HL-60 (cell line): ENCODE data around the gene GMDS.

ENCODE experiments used
- GABPA ChIP-seq: IDR thresholded peaks from 2 replicates; pipeline ENCODE4 v1.6.1; 2012; ENCODE audit warnings: low read depth
- POLR2AphosphoS5 ChIP-seq: IDR thresholded peaks from 2 replicates; pipeline ENCODE4 v1.6.1; 2012; ENCODE audit warnings: low read depth
- SPI1 ChIP-seq: IDR thresholded peaks from 2 replicates; pipeline ENCODE4 v1.6.1; 2012; ENCODE audit warnings: low read depth, mild to moderate bottlenecking, borderline replicate concordance
- TF ChIP-seq, protein P1 (sequence below): IDR thresholded peaks from one replicate; pipeline ENCODE4 v1.5.1; 2011; ENCODE audit warnings: low read length, control low read depth, inconsistent platforms; ENCODE audit not compliant: insufficient read depth
- TF ChIP-seq, protein P2 (sequence below): IDR thresholded peaks from 2 replicates; pipeline ENCODE4 v1.6.1; 2012; ENCODE audit warnings: low read depth; ENCODE audit not compliant: insufficient replicate concordance

DNA sequence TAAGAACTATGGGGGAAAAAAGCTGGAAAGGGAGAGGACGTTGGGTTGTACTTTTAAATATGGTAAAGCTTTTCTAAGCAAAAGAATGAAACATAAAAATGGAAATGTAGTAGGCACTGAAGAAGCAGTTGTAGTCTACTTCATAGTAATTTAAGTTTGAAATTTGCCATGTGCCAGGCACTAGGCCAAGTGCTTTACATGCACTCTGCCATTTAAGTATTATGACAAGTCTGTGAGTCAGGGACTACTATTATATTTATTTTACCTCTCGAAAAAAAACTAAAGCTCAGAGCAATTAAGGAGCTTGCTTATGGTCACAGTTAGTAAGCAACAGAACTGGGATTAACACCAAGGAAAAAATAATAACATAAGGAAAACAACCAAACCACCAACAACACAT is 257.8 kb downstream of the GMDS start:
- TF ChIP-seq, protein P1, sequence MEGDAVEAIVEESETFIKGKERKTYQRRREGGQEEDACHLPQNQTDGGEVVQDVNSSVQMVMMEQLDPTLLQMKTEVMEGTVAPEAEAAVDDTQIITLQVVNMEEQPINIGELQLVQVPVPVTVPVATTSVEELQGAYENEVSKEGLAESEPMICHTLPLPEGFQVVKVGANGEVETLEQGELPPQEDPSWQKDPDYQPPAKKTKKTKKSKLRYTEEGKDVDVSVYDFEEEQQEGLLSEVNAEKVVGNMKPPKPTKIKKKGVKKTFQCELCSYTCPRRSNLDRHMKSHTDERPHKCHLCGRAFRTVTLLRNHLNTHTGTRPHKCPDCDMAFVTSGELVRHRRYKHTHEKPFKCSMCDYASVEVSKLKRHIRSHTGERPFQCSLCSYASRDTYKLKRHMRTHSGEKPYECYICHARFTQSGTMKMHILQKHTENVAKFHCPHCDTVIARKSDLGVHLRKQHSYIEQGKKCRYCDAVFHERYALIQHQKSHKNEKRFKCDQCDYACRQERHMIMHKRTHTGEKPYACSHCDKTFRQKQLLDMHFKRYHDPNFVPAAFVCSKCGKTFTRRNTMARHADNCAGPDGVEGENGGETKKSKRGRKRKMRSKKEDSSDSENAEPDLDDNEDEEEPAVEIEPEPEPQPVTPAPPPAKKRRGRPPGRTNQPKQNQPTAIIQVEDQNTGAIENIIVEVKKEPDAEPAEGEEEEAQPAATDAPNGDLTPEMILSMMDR: no peak
- TF ChIP-seq POLR2AphosphoS5 (no peak), GABPA (no peak), SPI1 (no peak)
- TF ChIP-seq, protein P2, sequence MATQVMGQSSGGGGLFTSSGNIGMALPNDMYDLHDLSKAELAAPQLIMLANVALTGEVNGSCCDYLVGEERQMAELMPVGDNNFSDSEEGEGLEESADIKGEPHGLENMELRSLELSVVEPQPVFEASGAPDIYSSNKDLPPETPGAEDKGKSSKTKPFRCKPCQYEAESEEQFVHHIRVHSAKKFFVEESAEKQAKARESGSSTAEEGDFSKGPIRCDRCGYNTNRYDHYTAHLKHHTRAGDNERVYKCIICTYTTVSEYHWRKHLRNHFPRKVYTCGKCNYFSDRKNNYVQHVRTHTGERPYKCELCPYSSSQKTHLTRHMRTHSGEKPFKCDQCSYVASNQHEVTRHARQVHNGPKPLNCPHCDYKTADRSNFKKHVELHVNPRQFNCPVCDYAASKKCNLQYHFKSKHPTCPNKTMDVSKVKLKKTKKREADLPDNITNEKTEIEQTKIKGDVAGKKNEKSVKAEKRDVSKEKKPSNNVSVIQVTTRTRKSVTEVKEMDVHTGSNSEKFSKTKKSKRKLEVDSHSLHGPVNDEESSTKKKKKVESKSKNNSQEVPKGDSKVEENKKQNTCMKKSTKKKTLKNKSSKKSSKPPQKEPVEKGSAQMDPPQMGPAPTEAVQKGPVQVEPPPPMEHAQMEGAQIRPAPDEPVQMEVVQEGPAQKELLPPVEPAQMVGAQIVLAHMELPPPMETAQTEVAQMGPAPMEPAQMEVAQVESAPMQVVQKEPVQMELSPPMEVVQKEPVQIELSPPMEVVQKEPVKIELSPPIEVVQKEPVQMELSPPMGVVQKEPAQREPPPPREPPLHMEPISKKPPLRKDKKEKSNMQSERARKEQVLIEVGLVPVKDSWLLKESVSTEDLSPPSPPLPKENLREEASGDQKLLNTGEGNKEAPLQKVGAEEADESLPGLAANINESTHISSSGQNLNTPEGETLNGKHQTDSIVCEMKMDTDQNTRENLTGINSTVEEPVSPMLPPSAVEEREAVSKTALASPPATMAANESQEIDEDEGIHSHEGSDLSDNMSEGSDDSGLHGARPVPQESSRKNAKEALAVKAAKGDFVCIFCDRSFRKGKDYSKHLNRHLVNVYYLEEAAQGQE: no peak
